ENCODE results near the gene GSG1L. TPM values are rescaled to one million over a fixed set of nuclear protein-coding genes. Genes with fewer than 3 reads are reported as not detected.

Gene GSG1L
- total RNA-seq, 1 donor from 2014 or later = not detected

DNA sequence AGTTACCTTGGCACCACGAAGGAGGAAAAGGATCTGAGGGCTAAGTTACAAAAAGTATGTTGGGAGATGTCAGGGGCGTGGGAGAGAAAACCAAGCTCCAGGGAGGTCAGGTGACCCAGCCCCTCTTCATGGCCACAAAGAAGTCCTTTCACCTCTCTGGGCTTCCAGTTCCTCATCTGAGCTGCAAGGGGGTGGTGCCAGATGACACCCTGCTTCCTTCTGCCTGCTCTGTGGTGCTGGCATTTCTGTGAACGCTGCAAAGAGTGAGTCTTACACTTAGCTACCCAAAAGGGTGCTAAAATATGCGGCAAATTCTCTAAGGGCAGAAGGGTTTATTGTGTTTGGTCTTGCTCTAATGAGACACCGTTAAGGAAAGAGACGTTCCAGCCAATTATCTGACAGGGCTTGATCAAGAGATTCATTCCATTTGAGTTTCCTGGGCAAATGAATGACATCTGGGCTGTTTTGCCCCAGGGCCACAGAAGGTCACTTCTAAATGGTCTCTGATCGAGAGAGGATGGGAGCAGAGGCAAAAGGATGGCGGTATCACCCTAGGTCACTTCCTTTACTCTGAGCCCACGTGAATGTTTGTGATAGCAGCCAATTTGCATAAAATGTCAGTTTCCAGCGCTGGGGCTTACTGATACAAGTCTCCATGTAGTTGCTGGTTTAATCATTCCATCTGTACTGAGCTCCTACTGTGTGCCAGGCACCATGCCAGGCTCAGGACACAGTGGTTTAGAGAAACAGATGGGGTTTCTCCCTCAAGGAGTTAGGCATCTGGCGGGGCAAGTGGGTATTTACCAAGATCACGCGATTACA, 303.3 kb downstream of the GSG1L start:
- Mint-ChIP-seq H3K4me3 (peak overlapping the region; percentile 43), H3K36me3 (ENCODE audit: low read depth) (peaks cover 22% of the 10 kb centered on the region), H3K9me3 (no peaks in the 10 kb centered on the region), H3K4me1 (peaks cover 60% of the 10 kb centered on the region), H3K27ac (ENCODE audit: unreplicated experiment) (peak overlapping the region; percentile 81), H3K27me3 (ENCODE audit: low read depth) (no peaks in the 10 kb centered on the region)
- TF ChIP-seq, protein P1, sequence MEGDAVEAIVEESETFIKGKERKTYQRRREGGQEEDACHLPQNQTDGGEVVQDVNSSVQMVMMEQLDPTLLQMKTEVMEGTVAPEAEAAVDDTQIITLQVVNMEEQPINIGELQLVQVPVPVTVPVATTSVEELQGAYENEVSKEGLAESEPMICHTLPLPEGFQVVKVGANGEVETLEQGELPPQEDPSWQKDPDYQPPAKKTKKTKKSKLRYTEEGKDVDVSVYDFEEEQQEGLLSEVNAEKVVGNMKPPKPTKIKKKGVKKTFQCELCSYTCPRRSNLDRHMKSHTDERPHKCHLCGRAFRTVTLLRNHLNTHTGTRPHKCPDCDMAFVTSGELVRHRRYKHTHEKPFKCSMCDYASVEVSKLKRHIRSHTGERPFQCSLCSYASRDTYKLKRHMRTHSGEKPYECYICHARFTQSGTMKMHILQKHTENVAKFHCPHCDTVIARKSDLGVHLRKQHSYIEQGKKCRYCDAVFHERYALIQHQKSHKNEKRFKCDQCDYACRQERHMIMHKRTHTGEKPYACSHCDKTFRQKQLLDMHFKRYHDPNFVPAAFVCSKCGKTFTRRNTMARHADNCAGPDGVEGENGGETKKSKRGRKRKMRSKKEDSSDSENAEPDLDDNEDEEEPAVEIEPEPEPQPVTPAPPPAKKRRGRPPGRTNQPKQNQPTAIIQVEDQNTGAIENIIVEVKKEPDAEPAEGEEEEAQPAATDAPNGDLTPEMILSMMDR (conservative IDR thresholded peaks at IDR 0.05) = no peak
- DNase-seq (ENCODE audit: low read depth, low spot score) = no peak

DNA sequence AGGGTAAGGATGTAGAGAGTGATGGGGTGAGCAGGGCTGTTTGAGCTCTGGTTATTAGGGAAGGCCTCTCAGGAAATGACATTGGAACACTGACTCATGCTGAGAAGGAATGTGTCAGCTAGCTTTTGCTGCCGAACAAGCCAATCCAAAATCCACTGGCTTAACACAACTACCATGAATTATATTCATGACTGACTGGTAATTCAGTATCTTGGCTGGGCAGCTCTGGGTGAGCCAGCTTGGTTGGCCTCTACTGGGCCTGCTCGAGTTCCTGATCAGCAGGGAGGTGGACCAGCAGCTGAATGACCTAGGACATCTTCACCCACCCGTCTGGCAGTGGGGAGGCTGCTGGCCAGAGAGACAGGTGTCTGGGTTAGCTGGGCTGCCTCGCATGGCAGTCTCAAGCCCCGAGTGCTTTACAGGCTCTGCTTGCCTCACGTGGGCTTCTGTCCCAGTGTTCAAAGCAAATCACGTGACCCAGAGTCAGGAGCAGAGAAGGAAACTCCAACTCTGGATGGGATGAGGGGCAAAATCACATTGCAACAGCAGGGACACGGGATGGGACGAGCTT, 304.1 kb downstream of the GSG1L start:
- TF ChIP-seq, protein P1 (conservative IDR thresholded peaks at IDR 0.05) = no peak
- Mint-ChIP-seq H3K36me3 (ENCODE audit: low read depth) (peaks cover 17% of the 10 kb centered on the region), H3K4me1 (peaks cover 65% of the 10 kb centered on the region), H3K27ac (ENCODE audit: unreplicated experiment) (peak overlapping the region; percentile 81), H3K9me3 (no peaks in the 10 kb centered on the region), H3K4me3 (peak overlapping the region; percentile 43), H3K27me3 (ENCODE audit: low read depth) (no peaks in the 10 kb centered on the region)
- DNase-seq (ENCODE audit: low read depth, low spot score) = no peak

DNA sequence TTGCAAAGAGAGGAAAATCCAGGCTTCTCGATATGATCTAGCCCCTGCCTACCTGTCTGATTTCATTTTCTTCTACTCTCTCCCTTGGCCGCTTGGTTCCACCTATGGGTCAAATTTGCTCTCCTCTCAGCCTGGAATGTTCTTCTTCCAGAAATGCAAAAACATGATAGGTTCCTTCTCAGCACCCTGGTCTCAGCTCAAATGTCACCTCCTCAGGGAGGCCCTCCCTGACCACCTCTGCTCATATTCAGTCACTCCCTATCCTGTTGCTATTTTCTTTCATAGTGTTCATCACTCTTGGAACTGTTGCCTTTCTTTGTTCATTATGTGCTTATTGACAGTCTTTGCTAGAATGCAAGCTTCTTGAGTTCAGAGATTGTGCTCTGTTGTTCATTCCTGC, 305.0 kb downstream of the GSG1L start:
- H3K4me1 Mint-ChIP-seq = peaks cover 65% of the 10 kb centered on the region
- H3K36me3 Mint-ChIP-seq (ENCODE audit: low read depth) = peaks cover 10% of the 10 kb centered on the region
- H3K27ac Mint-ChIP-seq (ENCODE audit: unreplicated experiment) = no peak overlapping the region
- DNase-seq (ENCODE audit: low read depth, low spot score) = no peak
- H3K9me3 Mint-ChIP-seq = no peaks in the 10 kb centered on the region
- H3K27me3 Mint-ChIP-seq (ENCODE audit: low read depth) = no peaks in the 10 kb centered on the region
- TF ChIP-seq, protein P1 (conservative IDR thresholded peaks at IDR 0.05) = no peak
- no peak overlapping the region for H3K4me3 Mint-ChIP-seq

DNA sequence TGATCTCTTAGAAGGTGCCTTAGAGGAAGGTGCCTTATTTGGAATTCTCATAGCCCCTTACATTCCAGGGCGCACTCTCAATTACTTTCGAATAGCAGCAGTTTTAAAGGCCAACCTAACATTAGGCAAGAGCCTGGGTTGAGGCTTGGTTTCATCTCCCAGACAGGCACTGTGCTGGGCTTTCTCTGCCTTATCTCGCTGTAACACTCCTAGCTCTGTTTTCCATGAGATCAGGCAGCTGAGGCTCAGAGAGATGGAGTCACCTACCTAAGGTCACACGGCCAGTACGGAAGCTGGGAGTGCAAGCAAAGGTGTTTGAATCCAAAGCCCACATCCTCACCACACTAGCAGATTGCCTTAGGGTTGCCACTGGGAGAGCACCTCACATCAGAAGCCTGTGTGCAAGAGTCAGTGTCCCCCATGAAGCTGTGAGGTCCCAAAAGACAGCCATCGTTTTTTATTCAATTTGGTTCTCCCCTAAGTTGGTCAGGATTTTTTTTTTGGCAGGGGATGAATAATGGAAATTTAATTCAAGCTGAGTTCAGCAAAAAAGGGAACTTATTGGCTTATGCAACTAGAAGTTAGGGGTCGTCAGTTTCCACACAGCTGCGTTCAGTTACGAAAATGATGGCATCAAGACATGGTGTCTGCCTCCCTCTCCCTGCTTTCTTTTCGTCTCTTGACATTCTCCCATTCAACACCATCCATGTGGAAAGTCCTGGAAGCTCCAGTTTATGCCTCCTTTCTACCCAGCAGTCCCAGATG, 307.1 kb downstream of the GSG1L start:
- Mint-ChIP-seq H3K4me3 (no peak overlapping the region), H3K27ac (ENCODE audit: unreplicated experiment) (no peak overlapping the region), H3K9me3 (no peaks in the 10 kb centered on the region)

More for the DNA sequence above, 307.1 kb downstream of the GSG1L start:
- no peaks in the 10 kb centered on the region for H3K27me3 Mint-ChIP-seq (ENCODE audit: low read depth)
- H3K4me1 Mint-ChIP-seq = peaks cover 60% of the 10 kb centered on the region
- no peak for DNase-seq (ENCODE audit: low read depth, low spot score)
- TF ChIP-seq, protein P1 (conservative IDR thresholded peaks at IDR 0.05) = no peak
- peaks cover 12% of the 10 kb centered on the region for H3K36me3 Mint-ChIP-seq (ENCODE audit: low read depth)

Data from neural crest cell (in vitro differentiated cells).